IPS-18c (cell line): ENCODE results near the gene F5.

Source experiments
- H3K4me3 ChIP-seq: 2 replicates; pipeline ENCODE4 v1.7.0; 2013; ENCODE audit warnings: low read depth, mild to moderate bottlenecking, low read length, moderate library complexity; ENCODE audit not compliant: insufficient read depth
- H3K9me3 ChIP-seq: one replicate; pipeline ENCODE4 v1.6.1; 2013; ENCODE audit warnings: mild to moderate bottlenecking, low read length, moderate library complexity; ENCODE audit not compliant: control insufficient read depth, insufficient read depth

F5 gene

GRCh38 chr1:169499807-169500206 lies 86.5 kb downstream of the F5 start:
- Histone ChIP-seq H3K9me3 (no peaks in the 10 kb centered on the region), H3K4me3 (no peak overlapping the region)

GRCh38 chr1:169497317-169497716 lies 89.0 kb downstream of the F5 start:
- H3K4me3 ChIP-seq = no peak overlapping the region

DNA sequence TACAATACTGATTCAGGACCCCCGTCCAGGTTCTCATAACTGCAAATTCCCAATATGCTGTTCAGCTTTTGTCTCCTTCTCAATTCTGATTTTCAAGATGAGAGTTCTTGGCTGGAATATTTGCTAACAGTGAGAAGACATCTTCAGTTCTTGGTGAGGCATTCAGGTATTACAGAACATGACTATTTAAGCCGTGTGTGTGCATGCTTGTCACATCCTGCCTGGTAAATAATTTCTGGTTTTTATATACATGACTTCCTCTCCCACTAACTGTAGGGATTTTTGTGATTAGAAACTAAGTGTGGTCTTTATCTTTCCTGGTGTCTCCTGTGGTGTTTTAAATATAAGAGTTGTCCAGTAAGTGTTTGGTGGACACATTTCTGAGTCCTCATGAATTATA lies 90.4 kb downstream of the F5 start:
- no peaks in the 10 kb centered on the region for H3K9me3 ChIP-seq
- H3K4me3 ChIP-seq = no peak overlapping the region

More at GRCh38 chr1:169497317-169497716, 89.0 kb downstream of the F5 start:
- H3K9me3 ChIP-seq = no peaks in the 10 kb centered on the region

GRCh38 chr1:169495046-169495775 lies 91.1 kb downstream of the F5 start:
- Histone ChIP-seq H3K4me3 (no peak overlapping the region), H3K9me3 (no peaks in the 10 kb centered on the region)

- H3K4me3 ChIP-seq = no peak overlapping the region
- H3K9me3 ChIP-seq = no peaks in the 10 kb centered on the region
Measured at GRCh38 chr1:169494343-169494742, 91.9 kb downstream of the F5 start.

- Histone ChIP-seq H3K9me3 (no peaks in the 10 kb centered on the region), H3K4me3 (no peak overlapping the region)
Measured at GRCh38 chr1:169493251-169493650, 93.0 kb downstream of the F5 start.

- Histone ChIP-seq H3K4me3 (no peak overlapping the region), H3K9me3 (no peaks in the 10 kb centered on the region)
Measured at GRCh38 chr1:169491845-169492281, 94.4 kb downstream of the F5 start.

DNA sequence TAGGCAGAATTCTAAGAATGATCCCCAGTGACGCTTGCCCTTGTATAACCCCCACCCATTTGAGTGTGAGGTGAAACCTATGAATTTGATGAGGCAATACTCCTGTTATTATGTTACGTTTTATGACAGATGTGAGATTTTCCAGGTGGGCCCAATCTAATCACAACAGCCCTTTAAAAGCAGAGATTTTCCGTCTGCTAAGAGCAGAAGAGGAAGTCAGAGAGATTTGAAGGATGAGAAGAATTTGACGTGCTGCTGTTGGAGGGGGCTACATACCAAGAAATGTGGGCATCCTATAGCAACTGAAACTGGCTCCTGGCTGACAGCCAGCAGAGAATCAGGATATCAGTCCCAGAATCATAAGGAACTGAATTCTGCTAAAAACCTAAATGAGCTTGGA lies 98.1 kb downstream of the F5 start:
- peaks cover 2% of the 10 kb centered on the region for H3K9me3 ChIP-seq
- H3K4me3 ChIP-seq = no peak overlapping the region; the same call in 1 of the 2 replicates

- Histone ChIP-seq H3K4me3 (no peak overlapping the region), H3K9me3 (peaks cover 2% of the 10 kb centered on the region)
Measured at GRCh38 chr1:169487561-169487960, 98.7 kb downstream of the F5 start.

DNA sequence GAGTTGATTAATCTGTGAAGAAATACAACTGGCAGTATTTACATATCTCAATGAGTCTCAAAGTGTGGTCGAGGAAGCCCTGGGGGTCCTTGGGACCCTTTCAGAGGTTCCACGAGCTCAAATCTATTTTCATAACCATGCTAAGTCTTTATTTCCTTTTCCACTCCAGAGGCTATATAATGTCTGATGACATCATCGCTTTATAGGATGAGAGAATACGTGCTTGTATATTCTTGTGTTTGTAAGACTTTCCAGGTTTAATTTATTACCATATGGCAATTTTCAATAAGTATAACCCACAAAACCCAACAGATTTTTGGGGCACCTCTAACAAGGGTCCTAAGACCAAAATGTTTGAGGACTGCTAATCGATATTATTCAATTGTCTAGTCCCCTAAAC lies 99.1 kb downstream of the F5 start:
- peak overlapping the region; percentile 83; the same call in 1 of the 2 replicates for H3K4me3 ChIP-seq
- H3K9me3 ChIP-seq = peaks cover 2% of the 10 kb centered on the region

GRCh38 chr1:169486281-169487051 lies 99.8 kb downstream of the F5 start:
- Histone ChIP-seq H3K4me3 (peak overlapping the region; percentile 83), H3K9me3 (peaks cover 2% of the 10 kb centered on the region)

DNA sequence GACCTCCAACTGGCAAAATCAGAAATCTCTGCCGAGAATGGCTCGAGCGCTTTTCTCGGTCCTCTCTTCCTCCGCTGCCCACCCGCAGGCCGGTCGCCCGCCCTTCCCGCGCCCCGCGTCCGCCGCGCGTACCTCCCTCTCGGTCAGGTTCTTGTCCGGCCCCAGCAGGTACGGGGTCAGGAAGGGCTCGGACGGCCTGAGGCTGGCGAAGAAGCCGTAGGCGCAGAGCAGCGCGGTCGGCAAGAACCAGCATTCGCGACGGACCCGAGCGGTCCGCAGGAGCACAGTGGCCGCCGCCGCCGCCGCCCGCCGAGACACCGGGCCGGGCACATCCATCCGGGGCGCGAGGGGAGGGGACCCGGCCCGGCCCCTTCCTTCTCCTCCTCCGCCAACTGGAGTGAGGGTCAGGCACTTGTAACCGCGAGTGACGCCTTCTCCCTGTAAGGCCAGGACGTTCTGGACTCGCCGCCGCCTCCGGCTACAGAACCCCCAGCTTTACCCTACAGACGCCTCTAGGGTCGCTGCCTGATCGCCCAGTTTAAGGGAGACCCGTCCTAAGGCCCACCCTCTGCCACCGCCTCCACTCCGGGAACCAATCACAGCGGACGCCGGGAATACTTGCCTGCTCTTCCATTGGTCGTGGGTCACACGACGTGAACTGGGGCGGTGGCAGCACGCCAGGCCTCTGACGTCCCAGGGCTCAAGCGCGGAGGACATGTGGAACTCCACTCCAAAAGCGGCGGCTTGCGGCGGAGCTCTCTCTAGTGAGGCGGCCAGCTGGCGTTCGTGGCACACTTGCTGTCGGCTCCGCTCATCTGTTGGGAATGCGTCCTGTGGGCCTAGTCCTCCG lies 100.6 kb downstream of the F5 start, which contains the start of gene SLC19A2:
Gene SLC19A2 (minus strand): TSS at position 514 of the 850 bp plus-strand sequence. CDS start 178 bp downstream, at position 336.
- H3K4me3 ChIP-seq = peak within 1 kb of the TSS; percentile 83

DNA sequence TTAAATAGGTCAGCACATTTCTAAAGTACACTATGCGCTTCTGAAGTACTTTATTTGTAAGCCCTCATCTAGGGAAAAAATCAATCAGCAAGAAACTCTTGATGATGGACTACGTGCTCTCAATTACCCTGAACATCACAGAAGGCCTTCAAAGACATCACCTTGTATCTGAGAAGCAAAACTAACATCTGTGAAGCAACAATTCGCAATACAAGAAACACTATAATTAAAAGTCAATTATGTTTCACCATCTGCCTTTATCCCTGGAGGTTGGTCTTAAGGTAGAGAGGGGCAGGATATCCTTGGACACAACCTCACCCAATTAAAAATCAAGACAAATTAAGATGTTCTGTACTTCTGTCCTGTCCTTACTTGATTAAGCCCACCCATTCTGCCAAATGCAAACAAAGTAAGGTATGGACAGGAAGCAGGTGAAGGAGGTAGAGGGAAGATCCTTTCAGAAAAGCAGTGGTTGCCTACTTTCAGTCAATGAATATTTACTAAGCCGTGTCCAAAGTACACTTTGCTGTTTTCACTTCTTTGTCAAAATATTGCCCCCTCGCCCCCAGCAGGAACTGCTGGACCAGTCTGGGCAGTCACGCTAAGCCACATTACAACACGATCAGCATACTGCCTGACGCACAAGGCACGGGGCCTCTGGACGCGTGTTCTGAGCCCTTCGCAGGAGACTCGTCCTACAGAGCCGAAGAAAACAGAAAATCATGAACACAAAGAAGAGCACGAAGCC lies 101.4 kb downstream of the F5 start:
- H3K9me3 ChIP-seq = peaks cover 2% of the 10 kb centered on the region
- peak overlapping the region; percentile 83 for H3K4me3 ChIP-seq

More for the DNA sequence above, 100.6 kb downstream of the F5 start, which contains the start of gene SLC19A2:
- H3K9me3 ChIP-seq = peaks cover 2% of the 10 kb centered on the region

- H3K9me3 ChIP-seq = peaks cover 2% of the 10 kb centered on the region
- H3K4me3 ChIP-seq = peak overlapping the region; percentile 83; the same call in 1 of the 2 replicates
Measured at GRCh38 chr1:169484101-169484500, 102.2 kb downstream of the F5 start.

DNA sequence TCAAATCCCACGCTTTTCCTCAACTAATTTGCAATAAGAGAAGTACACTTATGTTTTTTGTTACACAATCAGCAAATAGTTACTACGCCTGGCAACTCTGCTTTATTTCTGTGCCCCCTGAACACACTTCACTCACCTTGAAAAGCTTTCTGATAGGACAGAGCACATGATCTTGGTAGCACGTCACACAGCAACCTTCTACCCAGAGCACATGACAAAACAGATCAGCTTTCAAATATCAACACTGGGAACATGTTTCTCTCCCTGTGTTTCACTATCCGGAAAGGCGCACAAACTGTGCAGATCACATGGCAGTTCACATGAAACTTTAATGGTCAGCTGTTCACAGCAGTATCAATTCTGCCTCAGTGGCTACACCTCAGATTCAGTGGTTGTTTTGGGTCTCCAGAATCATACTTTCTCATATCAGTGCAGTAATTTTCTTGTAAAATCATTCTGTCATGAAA lies 102.7 kb downstream of the F5 start:
- H3K4me3 ChIP-seq = no peak overlapping the region
- peaks cover 2% of the 10 kb centered on the region for H3K9me3 ChIP-seq

GRCh38 chr1:169479363-169480066 lies 106.8 kb downstream of the F5 start:
- no peaks in the 10 kb centered on the region for H3K9me3 ChIP-seq
- no peak overlapping the region for H3K4me3 ChIP-seq
